Stimulated activated naive CD4-positive, alpha-beta T cell (primary cell): Measurements from ENCODE around the gene SH2D3C.

ENCODE experiments used
- DNase-seq, 6 experiments: peaks; one replicate each; lab custom pipeline; 2025; lab: John Stamatoyannopoulos, UW

The SH2D3C gene

GRCh38 chr9:127741831-127742434 is 36.5 kb downstream of the SH2D3C start:
- DNase-seq, result no peak

DNA sequence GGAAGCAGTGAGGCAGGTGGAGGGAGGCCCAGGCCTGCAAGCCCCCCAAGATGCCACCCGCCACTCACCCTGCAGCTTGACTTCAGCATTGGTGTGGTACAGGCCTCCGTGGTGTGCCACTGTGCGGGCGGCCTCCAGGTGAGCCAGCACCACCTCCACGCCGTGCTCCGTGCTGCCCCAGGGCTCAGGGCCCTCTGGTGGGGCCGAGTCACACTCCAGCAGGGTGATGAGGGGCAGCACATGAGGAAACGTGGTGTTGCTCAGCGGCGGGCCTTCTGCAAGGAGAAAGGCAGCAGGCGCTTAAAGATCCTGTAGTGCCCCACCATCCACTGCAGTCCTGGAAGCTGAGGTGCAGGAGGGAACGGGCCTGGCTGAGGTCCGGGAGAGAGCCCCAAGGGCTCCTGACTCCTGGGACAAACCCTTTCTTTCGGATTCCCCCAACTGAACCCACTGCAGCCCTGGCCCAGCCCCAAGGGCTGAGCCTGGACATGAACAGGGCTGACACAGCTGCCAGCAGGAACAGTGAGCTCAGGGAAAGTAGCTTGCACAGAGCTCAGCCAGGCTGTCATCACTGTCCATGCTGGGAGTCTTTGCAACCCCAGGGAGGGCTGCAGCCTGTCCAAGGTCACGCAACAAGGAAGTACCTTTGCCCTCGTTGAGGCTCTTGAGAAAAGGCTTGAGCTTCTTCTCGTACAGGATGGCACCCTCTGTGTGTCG is 38.7 kb downstream of the SH2D3C start:
- DNase-seq, result no peak

DNA sequence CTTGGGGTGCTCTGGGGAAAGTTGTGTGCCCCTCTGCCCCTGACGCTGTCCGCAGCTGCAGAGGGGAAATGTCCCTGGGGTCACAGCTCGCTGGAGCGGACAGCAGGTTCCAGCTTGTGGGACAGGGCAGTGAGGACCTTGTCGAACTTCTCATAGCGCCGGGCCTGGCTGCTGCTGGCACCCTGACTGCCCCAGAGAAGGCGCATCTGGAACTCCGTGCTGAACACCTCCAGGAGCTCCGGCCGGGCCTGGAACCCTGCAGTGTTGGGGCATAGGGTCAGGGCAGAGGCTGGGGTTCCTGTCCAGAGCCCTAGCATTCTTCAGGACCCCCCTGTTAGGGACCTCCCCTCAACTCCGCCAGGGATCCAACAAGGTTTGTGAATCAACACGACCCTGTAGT is 39.8 kb downstream of the SH2D3C start:
- no peak for DNase-seq

DNA sequence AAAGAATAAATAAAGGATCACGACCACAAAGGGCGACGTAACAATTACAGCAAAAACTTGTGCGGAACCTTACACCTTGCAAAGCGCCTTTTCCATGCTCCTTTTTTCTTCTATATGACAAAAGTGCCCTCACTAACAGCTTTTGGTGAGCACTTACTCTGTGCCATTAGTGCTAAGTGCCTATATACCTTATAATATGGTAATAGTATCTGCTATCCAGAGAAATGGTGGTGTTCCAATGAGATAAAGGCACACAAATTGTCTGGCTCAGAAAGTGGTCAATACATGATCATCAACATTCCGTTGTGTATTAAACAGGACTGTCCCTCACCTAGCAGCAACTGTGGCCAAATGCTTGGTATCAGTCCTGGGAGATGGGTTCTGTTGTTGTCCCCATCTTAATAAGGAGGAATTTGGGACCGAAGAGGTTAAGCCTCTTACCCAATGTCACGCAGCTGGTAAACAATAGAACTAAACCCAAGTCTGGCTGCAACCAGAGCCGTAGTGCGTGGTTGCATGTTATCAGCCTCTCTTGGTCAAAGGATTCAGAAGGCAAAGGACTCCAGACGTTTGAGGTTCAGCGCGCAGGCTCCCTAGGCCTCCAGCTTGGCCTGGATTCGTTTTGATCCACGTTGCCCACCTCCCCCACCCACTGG is 42.8 kb downstream of the SH2D3C start:
- DNase-seq, result no peak

DNA sequence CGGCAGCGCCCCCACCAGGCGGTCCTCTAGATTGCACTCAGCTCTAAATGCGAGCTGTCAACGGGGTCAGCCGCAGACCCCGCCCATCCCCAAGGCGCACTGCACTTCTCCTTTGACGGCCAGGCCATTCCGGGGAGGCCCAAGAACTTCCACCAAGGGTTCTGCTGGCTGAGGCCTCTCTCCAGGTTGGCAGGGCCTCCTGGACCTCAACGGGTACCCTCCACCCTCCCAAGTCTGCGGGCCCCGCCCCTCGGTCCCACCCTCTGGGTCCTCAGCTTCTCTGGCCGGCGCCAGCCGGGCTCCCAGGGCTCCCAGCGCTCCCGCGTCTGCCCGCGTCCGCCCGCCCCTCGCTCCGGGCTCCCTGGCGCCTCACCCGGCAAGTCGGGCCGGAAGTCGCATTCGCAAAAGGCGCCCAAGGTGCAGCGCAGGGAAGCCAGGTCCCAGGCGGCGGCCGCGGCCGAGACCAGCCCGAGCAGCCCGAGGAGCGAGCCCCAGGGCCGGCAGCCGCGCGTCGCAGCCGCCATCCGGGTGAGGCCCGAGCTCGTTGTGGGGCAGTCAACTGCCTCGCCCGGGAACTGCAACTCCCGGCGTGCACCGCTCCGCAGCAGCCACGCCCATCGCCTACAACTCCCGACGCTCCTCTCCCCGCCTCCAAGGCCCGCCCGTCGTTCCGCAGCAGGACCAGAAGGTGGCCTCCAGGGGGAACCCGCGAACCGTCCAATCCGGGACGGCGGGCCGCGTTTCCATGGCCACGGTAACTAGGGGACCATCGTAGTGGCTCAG is 43.5 kb downstream of the SH2D3C start, which contains the start of gene TOR2A:
TOR2A (minus strand) TSS at position 548 of the 783 bp plus-strand sequence; CDS start at position 524, 24 bp downstream.
- DNase-seq, result peak; percentile 97 to 99 (median 98)

DNA sequence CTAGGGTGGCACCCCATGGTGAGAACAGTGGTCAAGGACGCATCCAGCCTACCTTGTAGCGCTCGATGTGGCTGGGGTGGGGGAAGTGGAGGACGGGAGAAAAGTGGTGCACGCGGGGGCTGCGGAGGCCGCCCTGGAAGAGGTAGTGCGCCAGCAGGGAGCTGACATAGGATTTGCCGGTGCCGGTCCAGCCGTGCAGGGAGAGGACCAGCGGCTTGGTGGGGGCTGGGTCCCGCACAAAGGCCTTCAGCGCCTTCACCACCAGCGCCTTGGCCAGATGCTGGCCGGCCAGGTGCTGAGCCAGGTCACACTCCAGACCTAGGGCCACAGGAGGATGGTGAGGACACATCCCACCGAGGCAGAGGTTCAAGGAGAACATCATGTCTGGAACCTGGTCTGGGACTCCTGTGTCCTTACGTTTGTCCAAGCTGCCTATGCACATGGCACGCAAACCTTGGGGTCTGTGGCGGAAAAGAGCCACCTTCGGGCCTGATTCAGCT is 44.2 kb downstream of the SH2D3C start:
- no peak for DNase-seq

DNA sequence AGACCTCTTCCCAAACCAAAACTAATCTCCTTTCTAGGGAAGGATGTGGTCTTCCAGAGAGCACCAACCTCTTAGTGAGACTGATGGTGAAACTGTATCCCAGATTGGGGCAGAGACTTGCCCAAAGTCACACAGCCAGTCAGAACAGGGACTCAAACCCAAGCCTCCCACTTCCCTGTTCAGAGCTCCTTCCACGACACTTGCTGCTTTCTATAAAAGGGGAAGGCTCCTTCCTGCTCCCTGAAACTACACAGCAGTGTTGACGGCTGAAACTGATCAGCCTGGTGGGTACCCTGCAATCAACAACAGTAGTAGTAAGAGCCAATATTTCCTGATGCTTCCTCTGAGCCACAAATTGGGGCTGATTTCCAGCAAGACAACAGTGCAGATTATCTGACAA is 44.9 kb downstream of the SH2D3C start:
- no peak for DNase-seq

DNA sequence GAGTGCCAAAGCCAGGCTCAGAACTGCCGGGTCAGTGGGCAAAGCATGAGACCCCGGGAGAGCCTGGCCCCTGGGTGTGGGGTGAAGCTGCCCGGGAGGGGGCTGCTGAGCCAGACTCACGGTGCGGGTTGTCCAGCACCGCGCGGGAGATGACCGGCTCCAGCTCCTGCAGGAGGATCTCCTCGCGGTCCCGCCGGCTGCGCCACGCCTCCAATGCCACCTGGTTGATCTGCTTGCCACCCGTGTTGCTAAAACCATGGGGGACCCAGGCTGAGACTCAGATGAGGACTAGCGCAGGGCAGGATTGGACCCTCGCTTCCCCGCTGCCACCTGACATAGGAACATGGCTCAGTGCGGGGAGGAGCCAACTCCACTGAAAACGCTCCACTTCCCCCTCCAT is 46.0 kb downstream of the SH2D3C start:
- DNase-seq, result no peak

GRCh38 chr9:127731938-127732337 is 46.5 kb downstream of the SH2D3C start:
- DNase-seq, result no peak

DNA sequence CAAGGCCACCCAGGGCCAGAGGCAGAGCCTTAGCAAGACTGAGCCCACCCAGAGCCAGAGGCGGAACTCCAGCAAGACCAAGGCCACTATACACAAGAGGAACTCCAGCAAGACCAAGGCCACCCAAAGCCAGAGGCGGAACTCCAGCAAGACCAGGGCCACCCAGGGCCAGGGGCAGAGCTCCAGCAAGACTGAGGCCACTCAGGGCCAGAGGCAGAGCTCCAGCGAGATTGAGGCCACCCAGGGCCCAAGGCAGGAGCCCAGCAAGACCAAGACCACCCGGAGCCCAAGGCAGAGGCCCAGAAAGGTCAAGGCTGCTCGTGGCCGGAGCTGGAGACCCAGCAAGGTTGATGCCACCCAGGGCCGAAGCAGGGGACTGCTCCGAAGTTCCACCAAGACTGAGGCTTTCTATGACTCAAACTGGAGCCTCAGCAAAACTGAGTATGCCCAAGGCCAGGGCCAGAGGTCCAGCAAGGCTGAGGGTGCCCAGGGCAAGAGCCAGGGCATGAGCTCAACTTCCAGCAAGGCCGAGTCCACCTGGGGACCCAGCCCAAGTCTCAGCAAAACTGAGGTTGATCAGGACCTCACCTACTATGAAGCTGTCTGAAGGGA is 47.6 kb downstream of the SH2D3C start:
- no peak for DNase-seq

GRCh38 chr9:127730262-127730661 is 48.2 kb downstream of the SH2D3C start:
- DNase-seq, result no peak

DNA sequence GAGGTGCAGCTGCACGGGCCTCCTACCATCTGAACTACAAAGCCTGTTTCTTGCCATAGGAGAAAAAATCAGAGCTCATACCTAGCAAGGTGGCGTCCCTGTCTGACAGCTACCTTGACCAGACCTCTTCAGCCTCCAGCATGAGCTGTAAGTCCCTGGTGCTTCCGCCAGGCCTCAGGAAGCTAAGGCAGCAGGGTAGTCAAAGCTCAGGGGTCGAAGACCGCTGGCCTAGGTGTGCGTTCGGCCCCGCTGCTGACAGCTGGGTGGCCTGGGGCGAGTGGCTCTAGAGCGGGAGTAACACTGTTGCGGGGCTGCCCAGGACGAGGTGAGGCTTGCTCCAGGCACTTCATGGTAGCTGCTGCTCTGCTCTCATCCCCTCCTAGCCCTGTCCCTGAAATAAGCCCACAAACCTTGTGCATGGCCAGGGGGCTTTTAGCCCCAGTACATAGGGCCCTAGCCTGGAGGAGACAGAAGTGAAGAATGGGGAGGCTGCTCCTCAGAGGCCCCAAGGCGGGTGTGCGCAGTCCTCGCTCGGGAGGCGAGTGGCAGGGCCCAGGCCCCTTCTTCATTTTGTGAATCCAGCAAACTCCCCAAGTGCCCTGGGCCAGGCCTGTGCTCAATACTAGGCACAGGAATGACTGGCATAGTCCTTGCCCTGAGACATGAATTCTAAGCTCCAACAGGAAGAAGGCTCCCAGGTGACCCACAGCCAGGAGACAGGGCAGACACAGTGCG is 48.8 kb downstream of the SH2D3C start:
- no peak for DNase-seq

GRCh38 chr9:127728808-127729207 is 49.7 kb downstream of the SH2D3C start:
- no peak for DNase-seq

DNA sequence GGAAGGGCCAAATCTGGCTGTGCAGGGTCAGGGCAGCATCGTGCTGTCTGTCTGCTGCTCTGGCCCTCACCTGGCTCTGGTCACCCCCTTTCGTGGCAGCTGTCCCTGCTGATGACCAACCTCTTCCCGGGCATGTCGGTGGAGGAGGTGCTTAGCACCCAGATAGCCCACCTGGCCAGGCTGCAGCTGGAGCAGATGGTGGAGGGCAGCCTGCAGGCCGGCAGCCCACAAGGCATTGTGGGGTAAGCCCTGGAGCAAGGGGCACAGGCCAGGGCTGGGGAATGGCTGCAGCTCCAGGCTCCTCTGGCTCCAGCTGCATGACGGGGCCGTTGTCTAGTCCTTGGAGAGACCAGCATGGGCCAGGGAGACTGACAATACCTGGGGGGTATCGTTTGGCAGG is 51.6 kb downstream of the SH2D3C start:
- no peak for DNase-seq

GRCh38 chr9:127724012-127724411 is 54.5 kb downstream of the SH2D3C start:
- no peak for DNase-seq

DNA sequence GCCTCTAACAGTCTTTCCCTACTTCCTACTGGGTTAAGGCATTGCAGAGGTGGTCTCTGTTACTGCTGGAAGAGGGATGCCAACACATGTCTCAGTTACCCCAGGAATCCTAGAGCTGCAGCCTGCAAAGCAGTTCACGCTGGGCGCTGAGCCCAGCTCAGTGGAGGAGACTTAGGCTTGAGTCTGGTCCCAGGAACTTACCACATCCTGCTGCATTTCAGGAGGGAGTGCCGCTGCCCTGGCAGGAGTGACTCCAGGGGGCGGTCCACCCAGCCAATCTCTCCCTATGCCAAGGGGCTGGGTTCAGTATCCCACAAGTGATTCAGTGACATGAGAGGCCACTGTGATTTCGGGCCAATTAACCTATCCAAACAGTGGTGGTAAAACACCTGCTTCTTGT is 55.0 kb downstream of the SH2D3C start:
- no peak for DNase-seq

- DNase-seq, result no peak
Measured at GRCh38 chr9:127723013-127723412, 55.5 kb downstream of the SH2D3C start.

- no peak for DNase-seq
Measured at GRCh38 chr9:127722055-127722745, 56.3 kb downstream of the SH2D3C start.

- DNase-seq, result no peak
Measured at GRCh38 chr9:127721391-127721821, 57.1 kb downstream of the SH2D3C start.

GRCh38 chr9:127720865-127721227 is 57.6 kb downstream of the SH2D3C start:
- DNase-seq, result no peak
